K562 (cell line): ENCODE results near the gene MBOAT2. TPM values are rescaled to one million over a fixed set of nuclear protein-coding genes. Genes with fewer than 3 reads are reported as not detected.

ENCODE experiments used
- ATAC-seq: fragments of 200-7000 bp; cut with Tn5 transposase; 3 replicates; pipeline ENCODE4 v1.9.1; 2020; ENCODE audit warnings: moderate library complexity
- BruUV-seq: library from RNA; stranded (reverse); fragments of 400-500 nt; replicated peaks from 2 replicates; lab custom pipeline; 2021; lab: Mats Ljungman, UMichigan
- CTCF ChIA-PET: fragments of 300-600 bp; formaldehyde crosslinking; extraction: SDS; loops from one replicate; lab custom pipeline; 2021; ENCODE audit warnings: low intra/inter-chr PET ratio; lab: Yijun Ruan, JAX
- POLR2A ChIA-PET: fragments of 300-600, 350-650 bp; sonication (Branson Sonifier 250); formaldehyde crosslinking; extraction: SDS; loops from one replicate; lab custom pipeline; 2021; ENCODE audit warnings: antibody characterized with exemption, inconsistent platforms; lab: Yijun Ruan, JAX
- DNase-seq, 4 experiments: peaks; one replicate each; pipeline versions ENCODE4 v3.0.0 to v3.0.0-alpha.2; 2011 to 2018; ENCODE audit warnings: low spot score in 3 of 4, mixed read lengths in 3 of 4; ENCODE audit errors: extremely low read depth in 1 of 4
- FAIRE-seq: peaks from 2 replicates; lab custom pipeline; 2011; peaks lifted over from hg19 to GRCh38; lab: Jason Lieb, UNC
- H2AFZ ChIP-seq: 2 replicates; pipeline ENCODE4 v1.6.0; 2011; ENCODE audit warnings: low read depth, low read length, control low read depth, inconsistent platforms
- H3K27ac ChIP-seq: fragments of 200-600 bp; 3 replicates; pipeline ENCODE4 v1.8.0; 2011; ENCODE audit warnings: low read depth, mild to moderate bottlenecking, control low read depth, inconsistent platforms, low read length, moderate library complexity, mixed read lengths; ENCODE audit errors: extremely low read depth
- H3K27me3 ChIP-seq, 2 experiments: fragments of 300-600 bp in 1 of 2; 2 replicates in 1 of 2; 3 replicates in 1 of 2; pipeline versions ENCODE4 v1.6.0 to v1.8.0; 2011; ENCODE audit warnings: inconsistent platforms in 2 of 2, low read length in 2 of 2, mild to moderate bottlenecking in 1 of 2, mixed read lengths in 1 of 2, moderate library complexity in 1 of 2; ENCODE audit not compliant: control insufficient read depth in 2 of 2, insufficient read depth in 2 of 2
- H3K36me3 ChIP-seq: fragments of 300-600 bp; 3 replicates; pipeline ENCODE4 v1.8.0; 2011; ENCODE audit warnings: mild to moderate bottlenecking, low read length, inconsistent platforms; ENCODE audit not compliant: control insufficient read depth, insufficient read depth
- H3K4me1 ChIP-seq, 2 experiments: fragments of 200-600 bp in 1 of 2; replicated peaks in 1 of 2; 2 replicates in 1 of 2; 3 replicates in 1 of 2; pipeline versions ENCODE4 v1.5.1 to v1.8.0; 2011; ENCODE audit warnings: inconsistent platforms in 2 of 2, low read length in 2 of 2, mild to moderate bottlenecking in 1 of 2, mixed read lengths in 1 of 2, moderate library complexity in 1 of 2; ENCODE audit not compliant: control insufficient read depth in 2 of 2, insufficient read depth in 2 of 2
- H3K4me2 ChIP-seq: 2 replicates; pipeline ENCODE4 v1.6.1; 2011; ENCODE audit warnings: low read length, control low read depth, inconsistent platforms, mixed read lengths; ENCODE audit not compliant: insufficient read depth
- H3K4me3 ChIP-seq: fragments of 200-600 bp; sonication (generic), shearing (Covaris generic); 2 replicates; pipeline ENCODE4 v1.5.1; 2016; ENCODE audit warnings: control low read depth, inconsistent platforms
- H3K79me2 ChIP-seq: fragments of 200-600 bp; 3 replicates; pipeline ENCODE4 v1.8.0; 2011; ENCODE audit warnings: low read length, inconsistent platforms; ENCODE audit not compliant: control insufficient read depth, insufficient read depth
- H3K9ac ChIP-seq, 2 experiments: 2 replicates each; pipeline versions ENCODE4 v1.6.0 to v1.6.1; 2011; ENCODE audit warnings: low read depth in 2 of 2, low read length in 2 of 2, control low read depth in 1 of 2, inconsistent platforms in 1 of 2, mild to moderate bottlenecking in 1 of 2, mixed read lengths in 1 of 2; ENCODE audit not compliant: insufficient read depth in 1 of 2
- H3K9me1 ChIP-seq: one replicate; pipeline ENCODE4 v1.6.0; 2011; ENCODE audit warnings: inconsistent platforms, mild to moderate bottlenecking, low read length, moderate library complexity; ENCODE audit not compliant: control insufficient read depth, insufficient read depth
- H3K9me3 ChIP-seq: replicated peaks from 2 replicates; pipeline ENCODE4 v1.5.1; 2011; ENCODE audit warnings: low read depth, low read length, inconsistent platforms; ENCODE audit not compliant: control insufficient read depth, insufficient read depth
- H4K20me1 ChIP-seq: replicated peaks from 2 replicates; pipeline ENCODE4 v1.6.1; 2011; ENCODE audit warnings: low read length, inconsistent platforms, mixed read lengths; ENCODE audit not compliant: control insufficient read depth, insufficient read depth
- ARID1B ChIP-seq: fragments of 450-650 bp; IDR thresholded peaks from 2 replicates; pipeline ENCODE4 v1.6.1; 2016; ENCODE audit warnings: antibody characterized with exemption, mild to moderate bottlenecking, inconsistent platforms
- ASH1L ChIP-seq: fragments of 450-650 bp; IDR thresholded peaks from 2 replicates; pipeline ENCODE4 v1.6.1; 2018; ENCODE audit warnings: borderline replicate concordance, mild to moderate bottlenecking, low read depth; ENCODE audit not compliant: partially characterized antibody
- ATF3 ChIP-seq, 2 experiments: fragments of 450-650 bp in 1 of 2; sonication (generic) in 1 of 2; formaldehyde crosslinking in 1 of 2; IDR thresholded peaks in 1 of 2; conservative IDR thresholded peaks in 1 of 2; 2 replicates each; pipeline versions ENCODE4 v1.6.1 to v1.8.1; 2016 to 2023; ENCODE audit warnings: mild to moderate bottlenecking in 2 of 2, moderate library complexity in 2 of 2, inconsistent platforms in 1 of 2, missing genetic modification reagents in 1 of 2
- CBX1 ChIP-seq: sonication (generic); IDR thresholded peaks from 2 replicates; pipeline ENCODE4 v1.6.1; 2016; ENCODE audit warnings: antibody characterized with exemption, low read depth, mild to moderate bottlenecking
- FOXP4 ChIP-seq: sonication (generic); formaldehyde crosslinking; IDR thresholded peaks from 2 replicates; pipeline ENCODE4 v1.8.0; 2022; ENCODE audit warnings: mild to moderate bottlenecking, missing genetic modification reagents, borderline replicate concordance
- GTF2B ChIP-seq: IDR thresholded peaks from 2 replicates; pipeline ENCODE4 v1.6.1; 2011; ENCODE audit not compliant: insufficient read length; ENCODE audit errors: extremely low read depth
- HDAC8 ChIP-seq: fragments of 450-650 bp; IDR thresholded peaks from 2 replicates; pipeline ENCODE4 v1.6.1; 2016; ENCODE audit warnings: mild to moderate bottlenecking, missing genetic modification characterization, moderate library complexity, missing compliant biosample characterization
- JUNB ChIP-seq: fragments of 450-650 bp; formaldehyde crosslinking; conservative IDR thresholded peaks from 2 replicates; pipeline ENCODE4 v1.4.0; 2020; ENCODE audit warnings: mild to moderate bottlenecking
- MCM5 ChIP-seq: fragments of 450-650 bp; IDR thresholded peaks from 2 replicates; pipeline ENCODE4 v1.6.1; 2016; ENCODE audit warnings: low read depth
- MTF1 ChIP-seq: fragments of 250-450 bp; sonication (Bioruptor Pico); IDR thresholded peaks from 2 replicates; pipeline ENCODE4 v1.9.0; 2021; ENCODE audit warnings: moderate library complexity, mild to moderate bottlenecking, inconsistent platforms, borderline replicate concordance
- NONO ChIP-seq, 2 experiments: fragments of 200-400 bp in 1 of 2; fragments of 450-650 bp in 1 of 2; formaldehyde crosslinking in 1 of 2; IDR thresholded peaks; 2 replicates each; pipeline ENCODE4 v1.6.1; 2017; ENCODE audit warnings: low read depth in 2 of 2, mild to moderate bottlenecking in 2 of 2, moderate library complexity in 2 of 2, low read length in 1 of 2
- SNIP1 ChIP-seq: fragments of 450-650 bp; IDR thresholded peaks from 2 replicates; pipeline ENCODE4 v1.7.1; 2017; ENCODE audit warnings: low read depth, mild to moderate bottlenecking
- WHSC1 ChIP-seq: IDR thresholded peaks from one replicate; pipeline ENCODE4 v1.6.1; 2012; ENCODE audit warnings: low read length, control low read depth, inconsistent platforms
- ZBED1 ChIP-seq: IDR thresholded peaks from 2 replicates; pipeline ENCODE4 v1.6.1; 2014
- ZNF324 ChIP-seq: fragments of 250-450 bp; sonication (Bioruptor Pico); IDR thresholded peaks from 2 replicates; pipeline ENCODE4 v1.4.0; 2020; ENCODE audit warnings: mild to moderate bottlenecking
- ZNF518B ChIP-seq: fragments of 250-450 bp; sonication (Bioruptor Pico); IDR thresholded peaks from 2 replicates; pipeline ENCODE4 v1.5.0; 2021; ENCODE audit warnings: mild to moderate bottlenecking, moderate library complexity
- WGBS: fragments of 100-300 bp; shearing (Covaris generic); methylation state at CpG from one replicate; pipeline ENCODE4 v1.1.6; 2016; ENCODE audit warnings: low coverage, mixed read lengths; ENCODE audit not compliant: insufficient coverage; ENCODE audit errors: missing lambda C conversion rate; 5-methylcytosine and 5-hydroxymethylcytosine counted together
- in situ Hi-C: fragments of 300-500 bp; cut with MboI; formaldehyde crosslinking; loops from 4 replicates; pipeline ENCODE4 v1.15.0; 2018; ENCODE audit warnings: inconsistent platforms, mixed read lengths
- intact Hi-C: fragments of 100-400 bp; cut with micrococcal nuclease; formaldehyde crosslinking; loops from 2 replicates; pipeline ENCODE4 v1.14.2; 2022
- polyA plus RNA-seq, 8 experiments: library from polyadenylated mRNA; depleted of rRNA in 4 of 8; stranded (reverse) in 5 of 8; unstranded in 3 of 8; fragments of >200 nt; fragmentation: Nextera tagmentation in 2 of 8; fragmentation: Illumina TruSeq in 1 of 8; extraction: Ambion mirVana in 2 of 8; extraction: Trizol in 1 of 8; gene quantifications; 2 replicates each; pipeline versions ENCODE4 v1.2.1 to v1.2.3, GENCODE V29; 2011 to 2014; ENCODE audit warnings: inconsistent platforms in 1 of 8, missing spikeins in 1 of 8
- total RNA-seq, 7 experiments: library from RNA; depleted of rRNA in 6 of 7; stranded (reverse); fragments of >200 nt in 6 of 7; fragmentation: Illumina TruSeq in 2 of 7; extraction: Trizol in 2 of 7; gene quantifications; 2 replicates each; pipeline versions ENCODE4 v1.2.1 to v1.2.3, GENCODE V29; 2011 to 2021; ENCODE audit warnings: low replicate concordance in 1 of 7

The MBOAT2 gene
- total and polyA plus RNA-seq, 9 of the 15 experiments (the other 6 are each of a cell fraction or from before 2014, with no cell fraction given), result 8.4 to 122 (median 27.6) TPM

- intact Hi-C loops (loop anchor here (1.0 kb wide), 1 partner anchor 13 kb away; no protein-coding TSS in a partner anchor), in situ Hi-C loops (no loop called here)
- CTCF ChIA-PET, result no interaction called here
- Histone ChIP-seq H3K9ac (peak overlapping the region in 1 of 2 experiments; percentile 58; a peak in 2 of 4 replicates), H3K9me3 (no peaks in the 10 kb centered on the region), H4K20me1 (no peaks in the 10 kb centered on the region), H3K27me3 (no peaks in the 10 kb centered on the region), H3K4me2 (peak overlapping the region; percentile 78), H3K27ac (peak overlapping the region; percentile 72), H3K4me1 (peaks cover 27 to 37% of the 10 kb centered on the region in 2 experiments), H3K79me2 (peaks cover 94% of the 10 kb centered on the region), H3K4me3 (peak overlapping the region; percentile 9), H3K36me3 (peaks cover 5% of the 10 kb centered on the region), H3K9me1 (no peaks in the 10 kb centered on the region), H2AFZ (peak overlapping the region; percentile 35; the same call in 1 of the 2 replicates)
- 20% methylated on average over 3 of the region's 3 CpGs for WGBS
- no TSS peak for BruUV-seq
- ATAC-seq (no peak), FAIRE-seq (no peak), DNase-seq (peak in 1 of 4 experiments; percentile 39)
- POLR2A ChIA-PET, result interaction anchor here (1.3 kb wide), 1 partner anchor 10 kb away, joined by 4 read pairs; no protein-coding TSS in a partner anchor
- no peak for TF ChIP-seq GTF2B
- no peak for TF ChIP-seq ZBED1
- TF ChIP-seq ZNF324 (CRISPR knock-in tag), result no peak
- TF ChIP-seq MCM5, result no peak
- TF ChIP-seq NONO (IDR thresholded peaks at IDR 0.05; ENCODE audit: low read depth in 2 of 2, low read length in 1 of 2), result no peak
- TF ChIP-seq CBX1, result no peak
- TF ChIP-seq FOXP4 (CRISPR knock-in tag), result no peak
- TF ChIP-seq ZNF518B, result no peak
- 0 out of 2 replicates have a peak, but pooled peaks have one; percentile 19 for TF ChIP-seq SNIP1
- TF ChIP-seq MTF1 (CRISPR knock-in tag), result no peak
- TF ChIP-seq ATF3 (IDR thresholded peaks at IDR 0.05), result no peak
- TF ChIP-seq ATF3 (CRISPR knock-in tag; conservative IDR thresholded peaks at IDR 0.05), result no peak
- TF ChIP-seq JUNB (CRISPR knock-in tag), result no peak
- no peak for TF ChIP-seq HDAC8 (tag)
- TF ChIP-seq WHSC1, result no peak
- TF ChIP-seq ARID1B, result no peak
- TF ChIP-seq ASH1L, result no peak
Measured at GRCh38 chr2:8999102-8999446, 4.4 kb downstream of the MBOAT2 start.
